AG08396 (cell line): Measurements from ENCODE around the gene UBE2O.
"Not testable (repeated sequence)": the region's sequence is repeated elsewhere in the genome, so short reads cannot be mapped to it uniquely, and the experiment has no call there.

ENCODE experiments used
- DNase-seq: peaks from one replicate; pipeline ENCODE4 v3.0.0; 2012; ENCODE audit warnings: low spot score, mixed read lengths

The UBE2O gene

DNA sequence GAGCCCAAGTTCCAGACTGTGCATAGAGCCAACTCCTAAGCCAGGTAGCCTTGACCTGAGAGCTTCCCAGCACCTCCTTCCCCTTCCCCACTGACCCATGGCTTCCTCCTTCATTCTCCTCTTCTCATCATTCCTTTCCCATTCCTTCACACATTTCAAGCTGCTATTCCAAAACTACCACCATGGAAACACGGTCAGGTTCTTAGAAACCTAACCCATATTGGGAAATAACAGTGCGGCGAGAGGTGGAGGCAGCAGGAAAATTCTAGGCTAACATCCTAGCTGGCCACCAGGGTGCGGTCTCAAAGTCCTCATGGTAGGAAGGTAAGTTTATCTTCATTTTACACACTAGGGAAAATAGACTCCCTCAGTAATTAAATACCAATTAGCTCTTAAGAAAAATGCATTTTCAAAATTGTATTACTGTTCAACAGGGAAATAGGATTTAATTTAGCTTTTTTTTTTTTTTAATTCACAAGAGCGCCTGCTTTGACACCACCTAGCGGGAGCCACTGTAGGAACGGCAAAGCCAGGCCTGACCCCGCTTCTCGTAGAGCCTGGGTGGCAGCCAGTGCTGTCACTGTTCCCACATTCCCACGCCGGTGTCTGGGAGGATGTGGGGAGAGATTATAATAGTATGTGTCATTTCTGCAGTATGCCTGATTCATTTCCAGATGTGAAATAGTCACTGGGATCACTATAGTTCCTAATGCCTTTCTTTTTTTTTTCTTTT lies 82.5 kb downstream of the UBE2O start:
- DNase-seq, result peak; percentile 93

DNA sequence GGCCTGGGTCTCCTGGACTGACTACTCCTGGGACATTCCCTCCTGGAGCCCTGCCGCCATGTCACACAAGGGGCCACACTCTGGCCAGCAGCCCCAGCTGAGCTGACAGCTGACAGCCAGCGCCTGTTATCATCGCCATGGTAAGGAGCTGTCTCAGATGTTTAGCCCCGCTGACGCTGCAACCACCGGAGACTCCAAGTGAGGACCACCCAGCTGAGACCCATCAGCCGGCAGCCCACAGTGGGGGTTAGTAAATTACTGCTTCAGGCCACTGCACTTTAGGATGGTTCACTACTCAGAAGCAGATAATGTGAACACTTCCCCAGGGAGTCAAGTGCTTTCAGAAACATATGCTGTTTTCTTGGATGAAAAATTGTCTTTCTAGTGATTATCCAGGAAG lies 83.1 kb downstream of the UBE2O start:
- no peak for DNase-seq

DNA sequence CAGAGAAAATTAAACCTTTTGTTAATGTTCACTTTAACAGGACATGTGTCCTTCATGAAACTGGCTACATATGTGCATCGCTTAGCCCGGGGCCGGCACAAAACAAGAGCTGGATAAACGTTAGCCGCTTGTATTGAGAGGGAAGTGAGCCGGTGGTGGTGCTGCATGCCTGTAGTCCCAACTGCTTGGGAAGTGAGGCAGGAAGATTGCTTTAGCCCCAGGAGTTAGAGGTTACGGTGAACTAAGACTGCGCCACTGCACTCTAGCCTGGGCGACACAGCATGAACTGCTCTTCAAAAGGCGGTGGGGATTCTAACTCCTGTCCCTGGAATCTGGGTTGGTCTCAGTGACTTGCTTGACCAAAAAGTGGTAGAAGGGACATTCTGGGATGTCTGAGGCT lies 83.6 kb downstream of the UBE2O start:
- no peak for DNase-seq

GRCh38 chr17:76368545-76368944 lies 84.4 kb downstream of the UBE2O start:
- no peak for DNase-seq

DNA sequence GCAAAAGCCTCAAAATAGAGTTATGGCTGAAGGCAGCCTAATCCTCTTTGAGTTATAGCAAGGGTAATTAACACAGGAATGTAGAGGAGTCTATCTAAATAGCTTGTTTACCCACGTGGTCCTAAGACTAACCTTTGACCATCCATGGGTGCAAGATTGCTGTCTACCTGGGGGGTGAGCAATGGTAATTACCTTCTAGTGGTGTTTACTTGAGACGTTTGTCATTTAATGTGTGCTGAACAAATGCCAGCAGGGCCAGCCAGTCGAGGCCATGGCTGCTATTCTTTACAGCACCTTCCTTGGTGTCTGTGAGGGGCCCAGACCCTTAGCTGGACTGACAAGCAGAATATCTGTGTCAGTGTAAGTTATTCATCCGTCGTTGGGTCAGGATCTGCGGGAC lies 85.3 kb downstream of the UBE2O start:
- no peak for DNase-seq

- DNase-seq, result no peak
Measured at GRCh38 chr17:76366247-76366646, 86.7 kb downstream of the UBE2O start.

DNA sequence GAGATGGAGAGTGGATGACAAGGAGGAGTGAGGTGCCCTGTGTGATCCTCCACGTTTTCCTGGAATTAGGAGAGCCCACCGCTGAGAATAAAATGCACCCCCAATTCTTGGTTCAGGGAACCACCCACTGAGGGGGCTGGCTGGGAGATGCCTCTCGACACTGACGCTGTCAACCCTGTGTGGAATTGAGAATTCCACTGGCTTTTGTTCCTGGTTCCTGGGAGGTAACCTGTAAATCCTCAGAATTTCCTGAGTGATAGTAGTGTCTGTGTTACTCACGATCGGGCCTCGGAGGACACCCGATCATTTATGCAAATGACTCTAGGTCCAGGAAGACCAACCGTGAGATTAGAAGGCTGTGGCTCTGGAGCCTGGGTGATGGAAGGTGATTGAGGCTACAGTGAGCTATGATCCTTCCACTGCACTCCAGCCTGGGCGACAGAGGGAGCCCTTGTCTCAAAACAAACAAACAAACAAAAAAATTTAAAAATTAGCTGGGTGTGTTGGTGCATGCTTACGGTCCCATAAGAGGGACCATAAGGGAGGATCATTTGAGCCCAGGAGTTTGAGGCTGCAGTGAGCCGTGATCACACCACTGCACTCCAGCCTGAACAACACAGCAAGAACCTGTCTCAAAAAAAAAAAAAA lies 87.6 kb downstream of the UBE2O start:
- DNase-seq, result no peak

DNA sequence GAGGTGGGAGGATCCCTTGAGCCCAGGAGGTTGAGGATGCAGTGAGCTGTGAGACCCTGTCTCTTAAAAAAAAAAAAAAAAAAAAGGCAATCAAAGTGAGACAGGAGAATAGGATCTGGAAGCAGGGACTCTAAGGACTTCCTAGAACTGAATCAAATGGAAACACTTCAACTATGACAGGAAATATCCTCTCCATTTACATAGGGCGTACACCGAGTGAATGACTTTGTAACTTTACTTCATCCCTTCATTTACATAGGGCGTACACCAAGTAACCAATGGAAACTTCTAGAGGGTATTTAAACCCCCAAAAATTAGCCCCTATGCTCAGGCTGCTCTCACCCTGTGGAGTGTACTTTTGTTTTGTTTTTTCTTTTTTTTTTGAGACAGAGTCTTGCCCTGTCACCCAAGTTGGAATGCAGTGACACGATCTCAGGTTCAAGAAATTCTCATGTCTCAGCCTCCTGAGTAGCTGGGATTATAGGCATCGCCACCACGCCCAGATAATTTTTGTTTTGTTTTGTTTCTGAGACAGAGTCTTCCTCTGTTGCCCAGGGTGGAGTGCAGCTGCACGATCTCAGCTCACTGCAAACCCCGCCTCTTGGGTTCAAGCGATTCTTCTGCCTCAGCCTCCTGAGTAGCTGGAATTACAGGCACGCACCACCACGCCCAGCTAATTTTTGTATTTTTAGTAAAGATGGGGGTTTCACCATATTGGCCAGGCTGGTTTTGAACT lies 89.7 kb downstream of the UBE2O start:
- no peak for DNase-seq

DNA sequence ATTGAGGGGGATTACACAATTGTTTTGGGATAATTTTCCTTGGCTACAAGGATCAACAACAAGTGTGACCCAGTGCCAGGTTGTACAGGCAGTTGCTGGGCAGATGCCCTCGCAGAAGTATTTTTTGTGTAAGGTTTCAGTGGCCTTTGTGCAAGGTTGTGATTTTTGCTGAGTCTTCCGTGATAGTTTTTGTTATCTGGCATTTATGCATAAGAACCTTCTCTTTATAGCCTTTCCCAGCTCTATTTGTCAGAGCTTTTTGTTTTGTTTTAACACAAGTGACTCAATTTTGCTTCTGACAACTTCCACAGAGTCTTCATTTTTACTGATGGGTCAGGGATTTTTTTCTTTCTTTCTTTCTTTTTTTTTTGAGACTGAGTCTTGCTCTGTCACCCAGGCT lies 92.5 kb downstream of the UBE2O start:
- DNase-seq, result no peak

- DNase-seq, result not testable (repeated sequence)
Measured at GRCh38 chr17:76359776-76360175, 93.2 kb downstream of the UBE2O start.

- DNase-seq, result no peak
Measured at GRCh38 chr17:76359375-76359774, 93.6 kb downstream of the UBE2O start.

GRCh38 chr17:76357597-76358158 lies 95.3 kb downstream of the UBE2O start:
- DNase-seq, result no peak

- DNase-seq, result no peak
Measured at GRCh38 chr17:76356803-76357456, 96.0 kb downstream of the UBE2O start.

DNA sequence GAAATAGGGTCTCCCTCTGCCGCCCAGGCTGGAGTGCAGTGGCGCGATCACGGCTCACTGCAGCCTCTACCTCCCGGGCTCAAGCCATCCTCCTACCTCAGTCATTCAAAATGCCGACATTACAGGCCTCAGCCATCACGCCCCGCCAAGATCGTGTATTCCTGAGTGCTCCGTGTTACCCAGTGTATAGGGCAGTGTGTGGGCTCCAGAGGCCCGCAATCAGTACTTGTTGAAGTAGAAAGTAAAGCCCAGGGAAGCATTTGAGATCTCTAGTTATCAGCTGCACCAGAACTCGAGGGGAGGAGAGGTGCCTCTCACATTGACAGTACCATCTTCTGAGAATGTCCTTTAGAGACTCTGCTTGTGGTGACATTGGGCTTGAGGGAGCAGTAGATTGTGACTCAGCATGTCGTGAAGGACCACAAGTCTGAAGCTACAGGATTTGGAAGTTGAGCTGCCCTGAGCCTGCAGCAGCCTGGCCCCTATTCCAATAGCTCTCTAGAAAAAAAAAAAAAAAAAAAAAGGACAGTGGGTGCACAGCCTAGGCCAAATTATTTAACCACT lies 98.1 kb downstream of the UBE2O start:
- no peak for DNase-seq

- DNase-seq, result no peak
Measured at GRCh38 chr17:76354317-76354729, 98.6 kb downstream of the UBE2O start.

DNA sequence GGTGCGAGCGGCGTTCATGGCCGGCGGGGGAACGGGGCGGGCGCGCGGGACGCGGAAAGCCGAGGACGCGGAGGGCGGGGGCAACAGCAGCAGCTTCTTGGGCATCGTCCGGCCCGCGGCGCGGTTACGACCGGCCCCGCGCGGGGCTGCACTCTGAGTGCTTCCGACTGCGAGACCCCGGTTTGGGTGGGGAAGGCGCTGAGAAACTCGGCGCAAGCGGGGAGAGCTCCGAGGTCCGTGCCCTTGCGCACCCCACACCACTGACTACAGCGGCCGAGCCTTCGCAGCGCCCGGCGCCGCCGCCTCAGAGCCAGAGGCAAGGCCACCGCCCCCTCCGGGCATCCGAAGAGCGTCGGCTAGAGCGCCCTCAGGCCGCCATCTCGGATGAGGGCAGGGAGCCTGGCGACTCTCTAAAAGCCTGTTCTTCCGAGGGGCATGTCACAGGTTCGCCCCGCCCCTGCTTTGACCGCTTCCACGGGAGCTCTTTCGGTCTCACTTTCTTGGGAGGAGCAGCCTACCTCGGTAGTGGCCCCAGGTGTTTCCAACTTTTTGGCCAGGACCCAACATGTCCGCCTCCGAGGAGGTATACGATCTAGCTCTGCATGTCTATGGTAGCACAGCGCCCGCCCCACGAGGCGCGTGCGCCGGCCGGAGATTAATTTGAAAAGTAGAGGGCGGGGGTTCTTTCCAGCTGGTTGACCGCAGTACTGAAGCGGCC lies 99.2 kb downstream of the UBE2O start, which contains the start of gene PRPSAP1:
Gene PRPSAP1 (minus strand): TSS at position 318 of the 718 bp plus-strand sequence. CDS start 213 bp downstream, at position 105.
- DNase-seq, result peak; percentile 95

DNA sequence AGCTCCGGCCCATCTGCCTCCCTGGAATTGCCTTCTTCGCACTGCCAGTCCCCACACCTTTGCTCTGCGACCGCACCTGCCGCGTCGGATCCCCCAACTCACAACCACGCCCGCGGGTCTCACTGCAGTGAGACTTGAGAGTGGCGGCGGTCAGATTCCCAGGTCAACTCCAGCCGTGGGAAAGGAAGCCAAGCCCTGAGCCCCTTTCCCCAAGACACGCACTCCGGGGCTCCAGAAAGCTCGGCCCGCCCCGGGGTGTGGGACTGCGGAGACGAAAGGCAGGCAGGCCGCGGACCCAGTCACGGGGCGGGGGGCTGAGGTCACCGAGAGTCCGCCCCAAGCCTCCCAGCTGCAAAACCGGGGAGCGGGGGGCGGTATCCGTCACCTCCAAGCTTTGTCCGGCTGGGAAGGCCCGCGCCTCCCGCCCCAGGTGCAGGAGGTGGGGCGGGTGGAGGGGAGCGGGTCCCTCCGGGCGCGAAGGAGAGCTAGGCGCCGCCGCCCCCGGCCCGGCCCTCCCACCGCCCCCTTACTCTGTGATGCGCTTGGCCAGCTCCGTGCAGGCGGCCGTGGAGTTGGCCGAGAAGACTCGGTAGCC lies 99.9 kb downstream of the UBE2O start:
- DNase-seq, result peak; percentile 56

DNA sequence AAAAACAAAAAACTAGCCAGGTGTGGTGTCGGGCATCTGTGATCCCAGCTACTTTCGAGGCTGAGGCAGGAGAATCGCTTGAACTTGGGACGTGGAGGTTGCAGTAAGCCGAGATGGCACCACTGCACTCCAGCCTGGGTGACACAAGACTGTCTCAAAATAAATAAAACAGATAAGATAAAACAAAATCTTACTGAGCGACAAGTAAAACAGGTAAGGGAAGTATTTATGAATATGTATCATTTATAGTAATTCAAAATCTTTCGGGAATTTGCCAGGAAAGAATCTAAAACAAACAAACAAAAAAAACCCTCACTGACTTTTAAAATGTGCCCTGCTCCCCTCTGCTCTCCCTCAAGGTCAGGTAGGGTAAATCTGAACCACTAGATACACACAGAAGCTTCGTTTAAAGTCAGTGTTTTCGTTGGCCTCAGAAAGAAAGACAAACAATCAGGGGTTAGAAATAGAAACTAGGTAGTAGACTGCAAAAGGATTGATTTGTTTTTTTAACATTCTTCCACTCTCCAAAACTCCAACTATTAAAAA lies 101.4 kb downstream of the UBE2O start:
- no peak for DNase-seq

DNA sequence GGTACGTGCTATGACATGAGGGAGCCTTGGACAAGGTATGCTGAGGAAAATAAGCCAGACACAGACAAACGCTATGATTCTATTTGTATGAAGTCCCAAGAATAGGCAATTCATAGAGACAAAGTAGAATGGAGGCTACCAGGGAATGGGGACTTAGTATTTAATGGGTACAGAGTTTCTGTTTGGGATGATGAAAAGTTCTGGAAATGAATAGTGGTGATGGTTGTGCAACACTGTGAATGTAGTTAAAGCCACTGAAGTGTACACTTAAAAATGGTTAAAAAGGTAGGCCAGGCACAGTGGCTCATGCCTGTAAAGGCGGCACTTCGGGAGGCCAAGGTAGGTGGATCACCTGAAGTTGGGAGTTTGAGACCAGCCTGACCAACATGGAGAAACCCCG lies 102.5 kb downstream of the UBE2O start:
- DNase-seq, result no peak

DNA sequence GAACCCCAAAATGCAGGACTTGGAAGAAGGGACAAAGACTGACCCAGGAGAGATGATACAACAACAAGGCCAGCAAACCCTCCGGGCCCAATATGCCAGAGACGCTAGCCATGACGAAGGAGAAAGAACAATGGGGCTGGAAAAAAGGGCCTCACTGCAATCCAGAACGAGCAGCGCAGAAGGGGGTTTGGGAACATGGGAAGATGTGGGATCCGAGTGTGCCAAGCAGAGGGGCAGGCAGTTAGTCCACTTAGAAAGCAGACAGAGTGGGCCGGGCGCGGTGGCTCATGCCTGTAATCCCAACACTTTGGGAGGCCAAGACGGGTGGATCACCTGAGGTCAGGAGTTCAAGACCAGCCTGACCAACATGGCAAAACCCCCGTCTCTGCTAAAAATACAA lies 106.0 kb downstream of the UBE2O start:
- not testable (repeated sequence) for DNase-seq
